Ectodermal cell (in vitro differentiated cells): ENCODE measurements around the gene CACHD1. TPM values are rescaled to one million over a fixed set of nuclear protein-coding genes. Genes with fewer than 3 reads are reported as not detected.

Experiments
- H3K27ac ChIP-seq: 2 replicates; pipeline ENCODE4 v1.7.0; 2013; ENCODE audit warnings: mild to moderate bottlenecking, low read depth, low read length; ENCODE audit not compliant: insufficient read depth, poor library complexity, severe bottlenecking
- H3K27me3 ChIP-seq: 2 replicates; pipeline ENCODE4 v1.7.0; 2013; ENCODE audit warnings: mild to moderate bottlenecking, low read length; ENCODE audit not compliant: insufficient read depth, control insufficient read depth, poor library complexity, severe bottlenecking
- H3K36me3 ChIP-seq: one replicate; pipeline ENCODE4 v1.7.0; 2013; ENCODE audit warnings: low read length; ENCODE audit not compliant: control insufficient read depth, insufficient read depth
- H3K4me1 ChIP-seq: one replicate; pipeline ENCODE4 v1.7.0; 2013; ENCODE audit warnings: low read length; ENCODE audit not compliant: control insufficient read depth, insufficient read depth
- H3K4me3 ChIP-seq: 2 replicates; pipeline ENCODE4 v1.7.0; 2013; ENCODE audit warnings: low read depth, low read length, control low read depth; ENCODE audit not compliant: insufficient read depth
- H3K9me3 ChIP-seq: 2 replicates; pipeline ENCODE4 v1.7.0; 2013; ENCODE audit warnings: mild to moderate bottlenecking, low read length, moderate library complexity; ENCODE audit not compliant: control insufficient read depth
- WGBS, 2 experiments: methylation state at CpG; one replicate each; pipeline ENCODE4 v1.1.7; 2013; ENCODE audit warnings: missing lambda C conversion rate in 2 of 2; 5-methylcytosine and 5-hydroxymethylcytosine counted together
- polyA plus RNA-seq, 4 experiments: library from polyadenylated mRNA; stranded (reverse); fragments of 50-300 nt; gene quantifications; one replicate each; pipeline ENCODE4 v1.2.3, GENCODE V29; 2013

Gene CACHD1
- polyA plus RNA-seq (2013, experiment 1 of 4) = 131 TPM
- polyA plus RNA-seq (2013, experiment 2 of 4) = 172 TPM
- polyA plus RNA-seq (2013, experiment 3 of 4) = 107 TPM
- polyA plus RNA-seq (2013, experiment 4 of 4) = 120 TPM

- peaks cover 19% of the 10 kb centered on the region for H3K4me1 ChIP-seq
- peaks cover 10% of the 10 kb centered on the region for H3K27me3 ChIP-seq
- peak within 1 kb of the TSS; percentile 91 for H3K4me3 ChIP-seq
- peak within 1 kb of the TSS; percentile 69 for H3K27ac ChIP-seq
- no peaks in the 10 kb centered on the region for H3K9me3 ChIP-seq
- 0% methylated on average over 82 of the region's 82 CpGs for WGBS, 2 experiments
- no peaks in the 10 kb centered on the region for H3K36me3 ChIP-seq
These were observed at the start of gene CACHD1 for GRCh38 chr1:64469977-64470664. Gene CACHD1, plus strand, starts transcription at chr1:64470129. Its CDS starts 616 bp downstream, at chr1:64470745.

DNA sequence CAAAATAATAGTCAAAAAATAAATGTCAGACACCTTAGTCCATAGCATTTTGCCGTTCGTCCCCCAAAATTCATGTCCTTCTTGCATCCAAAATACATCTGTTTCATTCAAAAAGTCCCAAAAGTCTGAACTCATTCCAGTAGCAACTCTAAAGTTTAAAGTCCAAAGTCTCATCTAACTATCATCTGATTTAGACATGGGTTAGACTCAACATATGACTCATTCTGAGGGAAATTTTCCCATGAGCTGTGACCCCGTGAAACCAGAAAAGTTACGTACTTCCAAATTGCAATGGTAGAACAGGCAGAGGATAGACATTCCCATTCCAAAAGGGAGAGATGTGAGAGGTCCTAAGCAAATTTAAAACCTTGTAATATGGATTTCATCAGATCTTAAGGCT, 48.6 kb upstream of the CACHD1 start:
- Histone ChIP-seq H3K4me1 (no peaks in the 10 kb centered on the region), H3K36me3 (no peaks in the 10 kb centered on the region), H3K27me3 (no peaks in the 10 kb centered on the region), H3K27ac (no peak overlapping the region), H3K4me3 (no peak overlapping the region), H3K9me3 (no peaks in the 10 kb centered on the region)
- WGBS, 2 experiments = 95 to 96% methylated on average over 4 of the region's 4 CpGs

DNA sequence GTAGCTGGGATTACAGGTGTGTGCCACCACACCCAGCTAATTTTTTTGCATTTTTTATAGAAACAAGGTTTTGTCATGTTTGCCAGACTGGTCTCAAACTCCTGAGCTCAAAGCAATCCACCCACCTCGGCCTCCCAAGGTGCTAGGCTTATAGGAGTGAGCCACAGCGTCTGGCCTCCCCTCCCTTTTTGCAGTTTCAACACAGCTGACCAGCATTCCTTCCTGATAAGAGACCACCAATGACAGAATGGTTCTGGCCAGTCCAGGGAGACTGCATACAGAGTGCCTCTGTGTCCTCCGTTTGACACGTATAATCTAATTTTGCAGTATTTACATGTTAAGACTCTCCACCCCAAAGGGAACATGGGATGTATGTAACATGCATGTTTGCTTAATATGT, 46.4 kb upstream of the CACHD1 start:
- 87 to 89% methylated on average over 4 of the region's 4 CpGs for WGBS, 2 experiments
- Histone ChIP-seq H3K27ac (no peak overlapping the region), H3K4me3 (no peak overlapping the region), H3K27me3 (no peaks in the 10 kb centered on the region), H3K36me3 (no peaks in the 10 kb centered on the region), H3K4me1 (no peaks in the 10 kb centered on the region), H3K9me3 (no peaks in the 10 kb centered on the region)

GRCh38 chr1:64424412-64424811, 45.5 kb upstream of the CACHD1 start:
- Histone ChIP-seq H3K27ac (no peak overlapping the region), H3K4me1 (no peaks in the 10 kb centered on the region), H3K36me3 (no peaks in the 10 kb centered on the region), H3K4me3 (no peak overlapping the region), H3K9me3 (no peaks in the 10 kb centered on the region), H3K27me3 (no peaks in the 10 kb centered on the region)
- 100% methylated on average over 1 of the region's 1 CpG for WGBS, 2 experiments

- no peak overlapping the region for H3K27ac ChIP-seq
- WGBS, 2 experiments = 93 to 100% methylated on average over 1 of the region's 2 CpGs
- H3K27me3 ChIP-seq = no peaks in the 10 kb centered on the region
- no peak overlapping the region for H3K4me3 ChIP-seq
- H3K36me3 ChIP-seq = no peaks in the 10 kb centered on the region
- no peaks in the 10 kb centered on the region for H3K9me3 ChIP-seq
- no peaks in the 10 kb centered on the region for H3K4me1 ChIP-seq
These were observed 44.4 kb upstream of the CACHD1 start for GRCh38 chr1:64425521-64425920.

DNA sequence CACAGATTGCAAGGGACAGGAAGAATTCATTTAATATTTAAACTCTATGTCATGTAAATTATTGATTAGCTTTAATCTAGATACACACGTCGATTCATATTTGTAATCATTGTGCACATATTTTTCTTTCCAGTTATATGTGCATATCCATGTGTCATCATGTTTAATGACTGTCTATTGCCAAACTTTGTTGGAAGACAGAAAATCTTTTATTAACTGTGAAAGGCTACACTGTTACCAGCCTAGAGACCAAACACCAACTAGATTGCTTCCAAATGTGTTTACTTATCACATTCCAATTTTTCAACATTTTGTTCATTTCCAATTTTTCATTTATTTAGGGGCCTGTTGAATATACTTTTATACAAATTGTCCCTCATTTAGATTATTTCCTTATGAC, 43.2 kb upstream of the CACHD1 start:
- WGBS, 2 experiments = 90 to 100% methylated on average over 2 of the region's 2 CpGs
- H3K27ac ChIP-seq = no peak overlapping the region
- no peaks in the 10 kb centered on the region for H3K9me3 ChIP-seq
- H3K27me3 ChIP-seq = no peaks in the 10 kb centered on the region
- H3K36me3 ChIP-seq = no peaks in the 10 kb centered on the region
- no peak overlapping the region for H3K4me3 ChIP-seq
- no peaks in the 10 kb centered on the region for H3K4me1 ChIP-seq

DNA sequence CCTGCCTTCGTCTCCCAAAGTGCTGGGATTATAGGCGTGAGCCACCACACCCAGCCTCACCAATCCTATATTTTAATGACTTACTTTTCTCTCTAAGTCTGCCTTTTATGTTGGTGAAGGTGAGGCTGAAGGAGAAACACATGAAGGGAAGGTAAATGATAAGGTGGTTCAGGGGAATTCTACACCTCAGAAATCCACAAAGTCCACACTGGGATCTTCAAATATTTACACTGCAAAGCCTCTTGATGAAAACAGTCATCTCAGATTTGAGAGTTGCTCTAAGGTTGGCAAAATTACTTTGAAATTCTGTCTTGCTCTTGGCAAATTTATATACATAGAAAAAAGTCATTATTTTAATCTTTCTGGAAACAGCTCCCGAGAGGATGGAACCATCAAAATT, 42.0 kb upstream of the CACHD1 start:
- Histone ChIP-seq H3K4me1 (no peaks in the 10 kb centered on the region), H3K4me3 (no peak overlapping the region), H3K27ac (no peak overlapping the region), H3K9me3 (no peaks in the 10 kb centered on the region), H3K27me3 (no peaks in the 10 kb centered on the region), H3K36me3 (no peaks in the 10 kb centered on the region)
- WGBS, 2 experiments = 50% methylated on average over 2 of the region's 3 CpGs

DNA sequence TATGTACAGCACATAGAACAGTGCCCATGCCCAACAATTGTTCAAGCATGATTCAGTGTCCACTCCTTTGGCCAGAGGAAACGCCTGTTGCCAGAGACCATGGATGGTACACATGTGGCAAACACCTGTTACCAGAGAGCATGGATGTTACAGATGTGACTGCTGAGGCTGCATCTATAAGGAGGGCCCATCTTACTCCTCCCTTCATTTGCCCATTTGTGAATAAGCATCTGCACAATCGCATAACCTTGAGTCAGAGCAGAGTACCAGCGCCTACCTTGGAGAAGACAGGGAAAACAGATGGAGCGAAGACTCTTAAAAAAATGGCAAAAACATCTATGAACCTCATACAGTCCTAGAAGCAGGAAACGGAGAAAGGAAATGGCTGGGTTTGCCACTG, 36.6 kb upstream of the CACHD1 start:
- H3K27ac ChIP-seq = no peak overlapping the region
- 91 to 96% methylated on average over 5 of the region's 5 CpGs for WGBS, 2 experiments
- no peak overlapping the region for H3K4me3 ChIP-seq
- no peaks in the 10 kb centered on the region for H3K27me3 ChIP-seq
- H3K36me3 ChIP-seq = no peaks in the 10 kb centered on the region
- H3K9me3 ChIP-seq = no peaks in the 10 kb centered on the region
- H3K4me1 ChIP-seq = no peaks in the 10 kb centered on the region

- WGBS, 2 experiments = 52 to 55% methylated on average over 3 of the region's 3 CpGs
- no peaks in the 10 kb centered on the region for H3K27me3 ChIP-seq
- H3K9me3 ChIP-seq = no peaks in the 10 kb centered on the region
- H3K27ac ChIP-seq = no peak overlapping the region
- no peak overlapping the region for H3K4me3 ChIP-seq
- H3K4me1 ChIP-seq = no peaks in the 10 kb centered on the region
- H3K36me3 ChIP-seq = no peaks in the 10 kb centered on the region
These were observed 36.2 kb upstream of the CACHD1 start for GRCh38 chr1:64433747-64434146.

- Histone ChIP-seq H3K27me3 (no peaks in the 10 kb centered on the region), H3K9me3 (no peaks in the 10 kb centered on the region), H3K4me3 (no peak overlapping the region), H3K4me1 (no peaks in the 10 kb centered on the region), H3K36me3 (no peaks in the 10 kb centered on the region), H3K27ac (no peak overlapping the region)
- WGBS, 2 experiments = 91 to 98% methylated on average over 5 to 6 of the region's 6 CpGs
These were observed 34.9 kb upstream of the CACHD1 start for GRCh38 chr1:64435000-64435399.
